Right cardiac atrium (tissue), 5 donors: ENCODE data around the gene KREMEN2. TPM values are rescaled to one million over a fixed set of nuclear protein-coding genes. Genes with fewer than 3 reads are reported as not detected.
"Not testable (repeated sequence)": the region's sequence is repeated elsewhere in the genome, so short reads cannot be mapped to it uniquely, and the experiment has no call there.

Source experiments
- ATAC-seq, 2 donors: fragments of 200-7000 bp; cut with Tn5 transposase; one replicate each; pipeline versions ENCODE4 v1.8.0 to v1.9.1; 2020; ENCODE audit warnings: moderate library complexity in 2 of 2, mild to moderate bottlenecking in 1 of 2
- DNase-seq, 3 donors: peaks; one replicate each; pipeline ENCODE4 v3.0.0-alpha.2; 2020
- H3K27ac ChIP-seq: one replicate; pipeline ENCODE4 v1.5.1; 2013; ENCODE audit warnings: mild to moderate bottlenecking, low read length, control low read depth, moderate library complexity
- H3K27me3 ChIP-seq: one replicate; pipeline ENCODE4 v1.6.1; 2013; ENCODE audit not compliant: control insufficient read depth, insufficient read depth
- H3K4me1 ChIP-seq: one replicate; pipeline ENCODE4 v1.6.1; 2013; ENCODE audit warnings: low read length; ENCODE audit not compliant: control insufficient read depth, insufficient read depth
- H3K4me3 ChIP-seq: one replicate; pipeline ENCODE4 v1.5.1; 2013; ENCODE audit warnings: low read length, control low read depth
- H3K9me3 ChIP-seq: one replicate; pipeline ENCODE4 v1.6.1; 2013; ENCODE audit warnings: low read length; ENCODE audit not compliant: control insufficient read depth
- WGBS: extraction: QIAGEN DNeasy Blood & Tissue Kit; methylation state at CpG from one replicate; pipeline ENCODE4 v1.1.7; 2013; 5-methylcytosine and 5-hydroxymethylcytosine counted together
- intact Hi-C, 4 donors: fragments of 100-400 bp; cut with DNase I; formaldehyde crosslinking; loops; one replicate each; pipeline versions ENCODE4 v1.11.0 to v1.14.0; 2022 to 2023
- polyA plus RNA-seq: library from polyadenylated mRNA; stranded (reverse); fragments of 200-250 nt; gene quantifications from one replicate; pipeline ENCODE4 v1.2.3, GENCODE V29; 2013
- total RNA-seq, 4 donors: library from RNA; stranded (reverse); fragmentation: NEBNext Ultra II Directional; extraction: Animal tissue kit (Norgen Biotek cat#: 25700); gene quantifications; one replicate each; pipeline ENCODE4 v1.2.1, GENCODE V29; 2021
- donor health status: healthy with polysubstance abuse.
- donor health status: DM: no; HTN: yes; CAD: no.
- donor health status: DM: no; HTN: no; CAD: no.
- donor health status: DM: no; HTN: yes; CAD: no; lungs with severe emphysema.
- donor health status: DM: yes; HTN: yes; CAD: no.

The KREMEN2 gene
- total and polyA plus RNA-seq, 5 donors: not detected

- intact Hi-C loops: loop anchor here in 1 of 4 donors (5.0 kb wide), 1 partner anchor 91 kb away; no protein-coding TSS in a partner anchor
- WGBS: 83% methylated on average over 11 of the region's 11 CpGs
- no peak for ATAC-seq
- H3K27me3 ChIP-seq: no peaks in the 10 kb centered on the region
- H3K4me3 ChIP-seq: no peak overlapping the region
- no peaks in the 10 kb centered on the region for H3K9me3 ChIP-seq
- DNase-seq: no peak
- H3K4me1 ChIP-seq: no peaks in the 10 kb centered on the region
- no peak overlapping the region for H3K27ac ChIP-seq
Measured at GRCh38 chr16:2928796-2929195, 35.3 kb upstream of the KREMEN2 start.

GRCh38 chr16:2929693-2930092, 34.4 kb upstream of the KREMEN2 start:
- Histone ChIP-seq H3K9me3 (no peaks in the 10 kb centered on the region), H3K27ac (no peak overlapping the region), H3K4me3 (no peak overlapping the region), H3K27me3 (no peaks in the 10 kb centered on the region), H3K4me1 (no peaks in the 10 kb centered on the region)
- WGBS: 93% methylated on average over 14 of the region's 14 CpGs
- intact Hi-C loops: loop anchor here in 1 of 4 donors (5.0 kb wide), 1 partner anchor 92 kb away; no protein-coding TSS in a partner anchor
- no peak for DNase-seq
- no peak for ATAC-seq

GRCh38 chr16:2930236-2930635, 33.8 kb upstream of the KREMEN2 start:
- no peaks in the 10 kb centered on the region for H3K27me3 ChIP-seq
- H3K4me3 ChIP-seq: no peak overlapping the region
- no peak overlapping the region for H3K27ac ChIP-seq
- H3K4me1 ChIP-seq: no peaks in the 10 kb centered on the region
- WGBS: 95% methylated on average over 15 of the region's 15 CpGs
- intact Hi-C loops: no loop called here
- DNase-seq: no peak
- H3K9me3 ChIP-seq: no peaks in the 10 kb centered on the region
- ATAC-seq: no peak

- intact Hi-C loops, H3K4me1 ChIP-seq, ATAC-seq, H3K9me3 ChIP-seq, H3K27ac ChIP-seq, H3K27me3 ChIP-seq, DNase-seq, H3K4me3 ChIP-seq: not testable (repeated sequence)
- 91% methylated on average over 13 of the region's 13 CpGs for WGBS
Measured at GRCh38 chr16:2931231-2931914, 32.7 kb upstream of the KREMEN2 start.

GRCh38 chr16:2933136-2933535, 30.9 kb upstream of the KREMEN2 start:
- Histone ChIP-seq H3K27ac (no peak overlapping the region), H3K27me3 (no peaks in the 10 kb centered on the region), H3K9me3 (no peaks in the 10 kb centered on the region), H3K4me3 (no peak overlapping the region), H3K4me1 (no peaks in the 10 kb centered on the region)
- intact Hi-C loops: no loop called here
- no peak for ATAC-seq
- 92% methylated on average over 30 of the region's 30 CpGs for WGBS
- DNase-seq: peak in 1 of 3 donors; percentile 32

- Histone ChIP-seq H3K27ac (no peak overlapping the region), H3K27me3 (no peaks in the 10 kb centered on the region), H3K4me1 (no peaks in the 10 kb centered on the region), H3K4me3 (no peak overlapping the region), H3K9me3 (no peaks in the 10 kb centered on the region)
- DNase-seq: no peak
- intact Hi-C loops: no loop called here
- no peak for ATAC-seq
- WGBS: 83% methylated on average over 22 of the region's 22 CpGs
Measured at GRCh38 chr16:2933701-2934100, 30.4 kb upstream of the KREMEN2 start.

- no peaks in the 10 kb centered on the region for H3K27me3 ChIP-seq
- H3K4me3 ChIP-seq: no peak overlapping the region
- H3K9me3 ChIP-seq: no peaks in the 10 kb centered on the region
- H3K27ac ChIP-seq: no peak overlapping the region
- intact Hi-C loops: no loop called here
- WGBS: 91% methylated on average over 15 of the region's 15 CpGs
- ATAC-seq (no peak), DNase-seq (peak in 1 of 3 donors; percentile 24)
- H3K4me1 ChIP-seq: no peaks in the 10 kb centered on the region
Measured at GRCh38 chr16:2934450-2934849, 29.6 kb upstream of the KREMEN2 start.

GRCh38 chr16:2936436-2937011, 27.6 kb upstream of the KREMEN2 start:
- H3K27ac ChIP-seq: no peak overlapping the region
- DNase-seq: no peak
- H3K27me3 ChIP-seq: no peaks in the 10 kb centered on the region
- no peaks in the 10 kb centered on the region for H3K4me1 ChIP-seq
- 92% methylated on average over 22 of the region's 22 CpGs for whole genome bisulfite sequencing
- H3K9me3 ChIP-seq: no peaks in the 10 kb centered on the region
- no peak overlapping the region for H3K4me3 ChIP-seq
- intact Hi-C loops: no loop called here
- peak in 1 of 2 donors; percentile 30 for ATAC-seq

- intact Hi-C loops: no loop called here
- ATAC-seq (peak in 1 of 2 donors; percentile 7), DNase-seq (no peak)
- Histone ChIP-seq H3K9me3 (no peaks in the 10 kb centered on the region), H3K27me3 (no peaks in the 10 kb centered on the region), H3K27ac (no peak overlapping the region), H3K4me3 (no peak overlapping the region), H3K4me1 (no peaks in the 10 kb centered on the region)
- WGBS: 92% methylated on average over 24 of the region's 24 CpGs
Measured at GRCh38 chr16:2937170-2937569, 26.9 kb upstream of the KREMEN2 start.

- 92% methylated on average over 12 of the region's 12 CpGs for WGBS
- Histone ChIP-seq H3K4me1 (no peaks in the 10 kb centered on the region), H3K27ac (no peak overlapping the region), H3K27me3 (no peaks in the 10 kb centered on the region), H3K9me3 (no peaks in the 10 kb centered on the region), H3K4me3 (no peak overlapping the region)
- DNase-seq: no peak
- no peak for ATAC-seq
- intact Hi-C loops: no loop called here
Measured at GRCh38 chr16:2938206-2938605, 25.9 kb upstream of the KREMEN2 start.

GRCh38 chr16:2939968-2940367, 24.1 kb upstream of the KREMEN2 start:
- 82% methylated on average over 2 of the region's 2 CpGs for WGBS
- DNase-seq (no peak), ATAC-seq (no peak)
- no peaks in the 10 kb centered on the region for H3K4me1 ChIP-seq
- no peaks in the 10 kb centered on the region for H3K9me3 ChIP-seq
- no peak overlapping the region for H3K4me3 ChIP-seq
- no peak overlapping the region for H3K27ac ChIP-seq
- no peaks in the 10 kb centered on the region for H3K27me3 ChIP-seq
- intact Hi-C loops: no loop called here
